NCI-H146 treated with DMSO at 0.1 percent for 48 hours (cell line): ENCODE results near the gene ASS1.

Experiments used
- DNase-seq: peaks from one replicate; lab custom pipeline; 2025; ENCODE audit not compliant: unreplicated experiment; lab: John Stamatoyannopoulos, UW

The ASS1 gene

DNA sequence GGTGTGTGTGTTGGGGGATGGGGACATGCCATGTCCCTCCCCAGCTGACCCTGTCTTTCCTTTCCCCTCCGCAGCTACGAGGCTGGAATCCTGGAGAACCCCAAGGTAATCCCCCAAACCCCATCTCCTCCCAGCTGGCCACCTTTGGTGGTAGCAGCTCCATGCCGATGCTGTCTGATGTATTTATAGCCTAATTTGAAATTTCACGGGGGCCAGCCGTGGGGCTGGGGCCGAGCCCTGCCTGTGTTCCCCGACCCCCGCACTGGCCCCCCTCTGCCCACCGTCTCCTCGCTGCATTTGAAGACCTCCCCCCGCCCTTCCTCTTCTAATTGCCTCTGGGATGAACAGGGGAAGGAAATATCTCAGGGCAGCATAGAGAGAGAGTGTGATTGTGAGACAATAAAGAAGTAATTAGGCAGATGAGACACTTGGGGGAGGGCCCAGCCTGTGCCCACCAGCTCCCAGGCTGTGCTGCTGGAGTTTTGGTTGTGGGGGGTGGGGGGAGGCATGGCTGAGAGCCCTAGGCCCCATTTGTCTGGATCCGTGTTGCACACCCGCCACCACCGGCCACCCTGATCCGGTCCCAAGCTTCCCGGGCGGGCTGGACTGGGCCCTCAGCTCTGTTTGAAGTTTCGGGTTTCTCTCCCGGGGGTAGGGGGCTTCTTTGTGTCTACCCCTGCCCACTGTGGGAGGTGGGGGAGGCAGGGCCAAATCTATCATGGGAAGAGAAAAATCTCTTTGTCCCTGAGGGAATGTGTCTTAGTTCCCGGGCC, 26.8 kb downstream of the ASS1 start:
- no peak for DNase-seq

DNA sequence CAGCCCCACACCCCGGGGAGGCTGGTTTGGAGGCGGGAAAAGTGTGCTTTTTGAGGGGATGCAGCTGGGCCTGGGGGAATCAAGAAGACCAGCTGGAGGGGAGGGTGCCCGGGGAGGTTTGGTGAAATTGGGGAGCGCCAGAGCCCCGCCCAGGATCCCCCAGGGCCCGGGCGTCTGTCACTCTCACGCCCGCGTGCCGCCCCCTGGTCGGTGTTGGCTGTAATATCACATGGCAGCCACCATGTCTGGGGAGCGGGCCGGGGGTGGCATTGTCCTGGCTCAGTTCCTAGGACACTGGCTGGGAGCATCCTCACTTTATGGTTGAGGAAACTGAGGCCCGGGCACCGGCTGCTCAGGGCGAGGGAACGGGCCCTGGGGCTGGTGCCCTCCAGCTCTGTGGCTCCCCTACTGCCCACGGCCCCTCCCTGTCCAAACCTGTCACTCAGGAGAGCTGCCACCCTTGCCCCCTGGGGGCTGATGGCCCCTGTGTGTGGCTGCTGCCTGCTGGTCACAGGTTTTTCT, 27.5 kb downstream of the ASS1 start:
- no peak for DNase-seq

DNA sequence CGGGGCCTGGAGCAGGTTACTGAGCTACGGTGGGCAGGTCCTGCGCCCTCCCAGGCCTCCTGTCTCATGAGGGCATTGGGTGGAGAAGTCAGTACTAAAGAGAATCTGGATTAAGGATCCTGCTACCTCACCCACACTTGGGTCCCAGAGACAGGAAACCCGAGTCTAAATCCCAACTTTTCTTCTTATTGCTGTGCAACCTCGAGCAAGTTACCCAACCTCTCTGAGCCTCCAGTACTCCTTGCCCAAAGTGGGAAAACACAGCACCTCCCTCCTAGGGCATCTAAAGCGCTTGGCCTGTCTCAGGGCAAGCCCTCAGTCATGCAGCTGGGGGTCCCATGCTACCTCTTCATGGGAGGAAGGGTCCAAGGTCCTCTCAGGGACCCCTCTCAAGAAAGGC, 28.2 kb downstream of the ASS1 start:
- DNase-seq: no peak

DNA sequence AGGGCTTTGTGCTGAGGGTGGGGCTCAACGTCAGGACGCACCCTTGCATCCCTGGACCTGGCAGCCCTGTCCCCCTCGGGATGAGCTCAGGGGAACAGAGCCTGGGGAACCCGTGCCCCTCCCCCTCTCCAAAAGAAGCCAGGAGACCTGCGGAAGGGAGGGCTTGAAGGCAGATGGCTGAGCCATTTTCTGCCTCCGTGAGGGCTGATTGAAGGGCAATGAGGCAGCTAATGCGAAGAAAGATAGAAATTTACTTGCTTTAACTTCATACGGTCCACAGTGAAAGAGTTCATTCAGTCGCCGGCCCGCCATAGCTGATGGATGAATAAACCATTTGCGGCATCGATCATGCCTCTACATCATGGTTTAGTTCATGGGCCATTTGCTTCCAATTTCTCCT, 28.8 kb downstream of the ASS1 start:
- DNase-seq: no peak

DNA sequence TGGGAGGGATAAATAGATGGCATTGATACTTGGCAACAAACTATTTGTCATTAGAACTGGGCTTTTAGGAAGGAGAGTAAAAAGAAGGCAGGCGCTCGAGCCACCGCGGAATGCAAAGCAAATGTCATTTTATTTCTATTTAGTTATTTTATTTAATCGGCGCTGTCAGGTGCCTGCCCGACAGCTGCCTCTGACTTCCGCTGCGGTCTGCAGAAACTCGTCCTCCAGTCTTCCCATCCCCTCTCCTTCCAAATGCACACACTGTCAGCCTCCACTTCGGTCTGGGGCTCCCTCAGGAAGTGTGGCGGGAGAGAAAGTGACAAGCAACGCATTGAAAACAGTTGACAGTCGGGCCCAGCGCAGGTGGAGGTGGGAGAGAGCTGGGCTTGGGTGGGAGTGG, 29.3 kb downstream of the ASS1 start:
- DNase-seq: peak; percentile 6

DNA sequence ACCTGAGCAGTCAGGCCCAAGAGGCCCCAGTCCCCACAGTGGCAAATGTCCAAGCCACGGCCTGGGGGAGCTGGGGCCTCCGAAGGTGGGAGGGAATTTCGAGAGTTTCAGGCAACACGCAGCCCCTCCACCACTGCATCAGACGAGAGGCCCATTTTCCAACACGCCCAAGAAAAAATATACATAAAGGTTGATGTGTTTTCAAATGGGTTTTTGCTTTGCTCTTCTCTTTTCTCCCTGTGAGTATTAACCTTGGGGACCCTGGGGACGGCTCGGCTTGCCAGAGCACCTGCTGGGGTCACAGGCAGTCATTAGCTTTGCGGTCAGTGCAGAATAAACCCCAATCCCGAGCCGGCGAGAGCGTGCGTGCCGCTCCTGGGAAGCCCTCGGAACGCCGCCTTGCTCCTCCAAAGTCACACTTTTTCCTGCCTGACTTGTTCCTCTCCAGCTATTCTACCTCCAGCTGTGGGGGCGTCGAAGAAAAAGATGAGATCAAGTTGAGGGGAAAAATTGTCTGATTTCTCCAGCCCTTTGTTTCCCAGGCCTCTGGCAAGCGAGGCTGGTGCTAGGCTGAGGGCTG, 31.5 kb downstream of the ASS1 start:
- no peak for DNase-seq

DNA sequence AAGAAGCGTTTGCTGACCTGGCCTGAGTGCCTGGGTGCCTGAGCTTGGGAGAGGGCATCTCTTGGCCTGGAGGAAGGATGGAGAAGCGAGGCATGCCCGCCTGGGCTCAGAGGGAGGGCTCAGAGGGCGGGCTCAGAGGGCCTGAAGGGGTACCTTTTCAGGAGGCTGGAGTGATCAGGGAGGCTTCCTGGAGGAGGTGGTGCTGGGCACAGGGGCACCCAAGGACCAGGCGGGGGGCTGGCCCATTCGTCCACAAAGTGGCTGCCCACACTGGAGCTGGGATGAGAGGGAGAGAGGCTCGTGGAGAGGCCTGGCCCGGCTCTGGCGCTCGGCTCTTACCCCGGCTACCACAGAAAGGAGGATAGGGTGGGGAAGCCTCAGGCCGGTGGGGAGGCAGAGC, 32.8 kb downstream of the ASS1 start:
- DNase-seq: no peak

DNA sequence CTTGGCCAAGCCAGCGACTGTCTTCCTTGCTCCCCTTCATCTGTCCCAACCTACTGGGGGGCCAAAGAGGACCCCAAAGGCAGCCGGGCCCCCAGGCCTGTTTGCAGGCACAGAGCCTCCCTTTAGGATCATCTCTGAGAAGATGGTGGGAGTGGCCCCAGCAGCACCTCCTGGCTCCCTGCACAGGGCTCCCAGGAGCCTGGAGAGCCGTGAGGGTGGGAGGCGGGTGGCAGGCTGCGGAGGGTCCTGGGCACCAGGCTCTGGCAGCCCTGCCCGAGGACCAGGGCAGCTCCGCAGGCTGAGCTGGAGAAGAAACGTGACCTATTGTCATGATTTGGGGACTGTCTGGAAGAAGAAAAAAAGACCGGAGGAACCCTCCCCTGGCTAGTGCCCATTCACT, 33.4 kb downstream of the ASS1 start:
- no peak for DNase-seq

DNA sequence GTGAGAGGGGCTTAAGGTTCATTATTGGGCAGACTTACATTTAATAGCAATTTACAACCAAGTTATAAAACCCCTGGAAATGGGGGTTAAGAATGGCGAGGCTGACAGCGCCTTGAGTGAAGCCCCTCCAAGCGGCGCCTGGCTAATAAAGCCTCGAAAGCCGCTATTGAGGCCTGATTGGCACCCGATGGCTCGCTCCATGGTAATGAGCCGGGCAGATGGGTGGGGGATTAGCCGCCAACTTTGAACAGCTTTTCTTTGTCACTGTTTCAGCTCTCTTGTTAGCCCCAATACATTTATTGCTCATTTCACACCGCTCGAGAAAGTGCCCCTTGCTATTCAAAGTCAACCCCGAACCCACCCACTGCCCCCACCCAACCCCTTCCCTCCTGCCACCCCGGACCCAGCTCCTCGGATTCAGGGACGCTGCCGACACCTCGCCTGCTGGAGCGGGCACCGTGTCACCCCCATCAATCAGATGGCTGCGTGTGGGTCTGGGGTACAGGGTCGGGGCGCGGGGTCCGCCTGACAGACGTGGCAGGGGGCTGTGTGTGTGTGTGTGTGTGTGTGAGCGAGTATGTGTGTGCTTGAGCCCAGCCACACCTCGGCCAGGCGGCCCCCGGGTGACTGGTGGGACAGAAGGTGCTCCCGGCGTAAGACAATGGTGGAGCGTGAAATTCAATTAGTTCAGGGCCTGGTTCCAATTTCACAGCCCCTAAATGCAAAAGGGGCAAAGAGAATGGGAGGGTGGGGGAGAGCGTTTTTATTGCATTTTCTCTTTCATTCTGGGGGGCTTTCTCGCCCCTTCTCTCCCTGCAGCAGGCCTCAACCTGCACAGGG, 34.2 kb downstream of the ASS1 start:
- DNase-seq: no peak

DNA sequence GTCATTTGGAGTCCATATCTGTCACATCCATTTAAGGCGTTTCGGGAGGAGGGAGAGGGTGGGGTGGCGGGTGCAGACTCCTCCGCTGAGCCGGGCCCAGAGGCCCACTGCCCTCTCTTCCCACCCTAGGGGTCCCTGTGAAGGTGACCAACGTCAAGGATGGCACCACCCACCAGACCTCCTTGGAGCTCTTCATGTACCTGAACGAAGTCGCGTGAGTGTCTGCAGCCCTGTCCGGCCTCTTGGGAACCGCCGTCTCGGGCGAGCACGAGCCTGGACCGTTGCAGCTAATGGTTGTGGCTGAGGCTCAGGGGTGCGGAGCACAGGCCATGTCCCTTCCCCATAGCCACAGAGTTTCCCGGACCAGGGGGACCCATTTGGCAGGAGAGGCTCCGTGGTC, 34.8 kb downstream of the ASS1 start:
- no peak for DNase-seq

DNA sequence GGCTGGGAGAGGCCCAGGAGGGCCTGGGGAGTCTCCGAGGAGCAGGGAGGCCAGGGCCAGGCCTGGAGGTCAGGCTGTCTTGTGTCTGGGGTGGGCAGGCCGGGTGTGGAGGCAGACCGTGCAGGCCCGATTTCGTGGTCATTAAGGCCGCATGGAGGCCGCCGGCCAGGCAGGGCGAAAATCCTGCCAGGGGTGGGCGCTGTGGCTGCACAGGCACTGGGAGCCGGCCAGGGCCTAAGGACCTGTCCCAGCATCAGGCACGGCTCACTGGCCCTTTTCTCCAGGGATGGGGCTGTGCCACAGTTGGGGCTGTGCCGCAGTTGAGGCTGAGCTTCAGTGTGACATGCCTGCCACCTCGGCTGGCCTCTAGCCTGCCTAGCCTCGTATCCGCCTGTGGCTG, 35.9 kb downstream of the ASS1 start:
- no peak for DNase-seq

DNA sequence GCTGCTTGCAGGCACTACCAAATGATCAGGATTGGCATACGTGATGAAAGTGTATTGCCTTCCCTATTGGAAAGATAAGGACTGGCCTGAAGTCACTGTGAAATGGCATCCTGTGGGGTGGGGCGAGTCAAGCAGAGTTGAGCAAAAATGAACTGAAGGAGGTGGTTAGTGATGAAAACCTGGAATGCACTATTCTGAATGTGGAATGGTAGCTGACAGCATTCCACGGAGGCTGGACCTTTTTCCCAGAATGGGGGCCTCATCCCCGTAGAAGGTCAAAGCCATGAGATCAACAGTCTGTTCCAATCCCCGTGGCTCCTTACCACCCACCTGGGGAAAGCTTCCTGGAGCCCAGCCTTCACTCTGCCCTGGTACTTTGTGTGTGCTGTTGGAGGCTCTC, 37.7 kb downstream of the ASS1 start:
- no peak for DNase-seq

DNA sequence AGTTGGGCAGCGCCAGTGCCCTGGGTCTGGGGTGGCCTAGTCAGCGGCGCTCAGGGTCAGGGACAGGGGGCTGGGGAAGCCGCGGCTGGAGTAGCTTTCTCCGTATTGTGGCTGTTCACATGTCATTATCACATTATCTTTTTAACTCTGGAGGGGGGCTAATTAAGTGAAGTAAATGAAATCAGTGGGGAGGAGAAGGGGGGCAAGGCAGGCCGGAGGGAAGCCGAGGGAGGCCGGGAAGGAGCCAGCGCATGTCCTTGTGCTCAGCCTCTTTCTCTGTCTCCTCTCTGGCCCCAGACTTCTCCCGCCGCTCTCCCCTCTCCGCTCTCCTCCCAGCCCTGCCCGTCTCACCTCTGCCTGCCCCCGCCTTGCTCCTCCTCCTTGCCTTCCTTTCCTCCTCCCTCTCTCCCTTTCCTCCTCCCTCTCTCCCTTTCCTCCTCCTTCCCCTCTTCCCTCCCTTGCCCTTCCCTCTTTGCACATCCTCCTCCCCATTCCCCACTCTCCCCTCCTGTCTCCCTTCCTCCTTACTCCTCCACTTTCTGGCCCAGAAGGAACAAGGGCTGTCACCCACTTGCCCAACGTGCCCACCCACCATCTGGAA, 38.7 kb downstream of the ASS1 start:
- peak; percentile 2 for DNase-seq

DNA sequence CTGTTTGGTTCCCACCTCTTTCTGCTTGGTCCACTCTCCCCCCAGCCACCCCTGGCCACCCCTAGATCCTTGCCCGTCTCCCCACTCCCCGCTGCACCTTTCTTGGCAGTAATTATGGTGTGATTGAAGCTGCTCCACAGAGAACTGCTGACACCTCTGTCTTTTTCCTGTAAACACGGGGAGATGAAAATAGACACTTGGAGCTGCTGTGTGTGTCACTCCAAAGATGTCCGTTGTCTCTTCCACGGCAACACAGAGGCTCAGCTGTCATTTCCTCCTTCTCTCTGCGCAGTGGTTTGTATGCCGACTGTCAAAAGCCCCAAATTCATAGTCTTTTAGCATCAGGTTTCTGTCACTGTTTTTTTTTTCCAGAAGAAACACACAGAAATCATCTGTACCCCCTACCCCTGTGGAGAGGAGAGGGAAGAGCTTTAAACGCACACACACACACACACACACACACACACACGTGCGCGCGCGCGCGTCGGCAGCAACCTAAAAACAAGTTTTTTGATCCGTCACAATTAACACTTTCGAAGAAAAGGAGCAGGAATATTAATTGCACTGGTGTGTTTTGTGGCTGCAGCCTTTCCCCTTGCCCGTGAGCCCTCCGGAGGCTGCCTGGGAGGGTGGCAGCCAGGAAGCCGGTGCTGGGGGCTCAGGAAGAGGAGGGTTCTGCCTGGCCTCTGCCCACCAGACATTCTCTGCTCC, 39.8 kb downstream of the ASS1 start:
- DNase-seq: no peak

DNA sequence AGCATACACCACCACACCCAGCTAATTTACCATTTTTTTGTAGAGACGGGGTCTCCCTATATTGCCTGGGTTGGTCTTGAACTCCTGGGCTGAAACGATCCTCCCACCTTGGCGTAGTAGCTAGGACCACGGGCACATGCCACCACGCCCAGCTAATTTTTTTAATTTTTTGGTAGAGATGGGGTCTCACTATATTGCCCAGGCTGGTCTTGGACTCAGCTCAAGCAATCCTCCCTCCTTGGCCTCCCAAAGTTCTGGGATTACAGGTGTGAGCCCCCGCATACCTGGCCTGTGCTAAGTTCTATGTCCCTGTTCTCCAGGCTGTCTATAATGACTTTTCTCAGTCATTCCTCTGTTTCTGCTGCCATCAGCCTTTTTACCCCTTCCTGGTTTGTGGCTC, 41.3 kb downstream of the ASS1 start:
- no peak for DNase-seq

DNA sequence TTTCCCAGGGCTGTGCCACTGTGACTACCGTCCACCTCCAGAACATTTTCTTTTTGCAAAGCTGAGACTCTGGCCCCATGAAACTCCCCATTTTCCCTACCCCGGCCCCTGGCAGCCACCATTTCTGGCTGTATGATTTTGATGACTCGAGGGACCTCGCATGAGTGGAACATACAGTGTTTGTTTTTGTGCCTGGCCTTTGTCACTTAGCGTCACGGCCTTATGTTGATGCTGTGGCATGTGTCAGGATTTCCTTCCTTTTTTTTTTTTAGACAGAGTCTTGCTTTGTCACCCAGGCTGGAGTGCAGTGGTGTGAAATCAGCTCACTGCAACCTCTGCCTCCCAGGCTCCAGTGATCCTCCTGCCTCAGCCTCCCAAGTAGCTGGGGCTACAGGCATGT, 42.7 kb downstream of the ASS1 start:
- DNase-seq: no peak

DNA sequence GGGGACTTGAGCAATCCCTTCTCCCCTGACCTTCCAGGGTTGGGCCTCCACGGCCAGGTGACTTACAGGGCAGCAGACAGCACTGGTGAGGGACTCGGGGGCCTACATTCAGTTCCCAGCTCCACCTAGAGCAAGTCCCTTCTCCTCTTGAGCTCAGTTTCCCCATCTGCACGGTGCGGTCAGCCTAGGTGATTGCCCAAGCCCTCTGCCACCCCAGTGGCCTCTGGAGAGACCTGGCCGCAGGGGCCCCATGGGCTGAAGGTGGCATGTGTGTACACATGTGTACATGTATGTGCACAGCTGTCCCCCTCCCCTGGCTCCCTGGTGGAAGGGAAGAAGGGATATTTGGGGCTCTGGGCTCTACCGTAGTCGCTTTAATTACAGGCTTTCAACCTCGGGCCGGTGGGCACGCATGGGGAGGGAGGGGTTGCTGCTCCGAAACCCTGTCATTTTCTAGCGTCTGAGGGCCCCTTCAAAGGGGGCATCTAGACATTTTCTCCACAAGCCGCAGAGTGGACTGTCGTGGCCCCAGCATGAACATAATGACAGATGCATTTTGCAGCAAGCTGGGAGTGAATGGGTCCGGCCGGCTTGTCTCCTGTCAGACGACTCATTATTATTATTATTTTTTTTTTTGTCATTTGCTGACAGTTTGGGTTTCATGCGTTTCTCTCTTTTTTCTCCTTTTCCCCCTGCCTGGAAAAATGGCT, 44.0 kb downstream of the ASS1 start:
- DNase-seq: no peak

DNA sequence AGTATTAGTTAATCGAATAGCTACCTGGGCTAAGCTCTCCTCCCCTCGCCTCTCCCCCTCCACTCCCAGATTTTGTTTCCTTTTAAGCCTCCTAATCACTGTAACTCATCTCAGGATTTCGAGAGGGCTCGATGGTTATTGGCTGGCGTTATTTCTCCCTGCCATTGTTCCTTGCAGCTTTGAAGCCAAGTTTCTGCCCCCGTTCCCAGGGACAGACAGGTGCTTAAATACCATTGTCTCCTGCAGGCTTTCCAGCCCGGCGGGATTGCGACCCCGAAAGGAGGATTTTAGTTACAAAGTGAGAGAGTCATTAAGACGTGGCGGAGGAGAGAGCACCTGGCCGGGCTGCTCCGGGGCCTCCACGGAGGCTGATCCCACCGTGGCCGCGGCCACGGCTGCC, 46.2 kb downstream of the ASS1 start:
- no peak for DNase-seq

DNA sequence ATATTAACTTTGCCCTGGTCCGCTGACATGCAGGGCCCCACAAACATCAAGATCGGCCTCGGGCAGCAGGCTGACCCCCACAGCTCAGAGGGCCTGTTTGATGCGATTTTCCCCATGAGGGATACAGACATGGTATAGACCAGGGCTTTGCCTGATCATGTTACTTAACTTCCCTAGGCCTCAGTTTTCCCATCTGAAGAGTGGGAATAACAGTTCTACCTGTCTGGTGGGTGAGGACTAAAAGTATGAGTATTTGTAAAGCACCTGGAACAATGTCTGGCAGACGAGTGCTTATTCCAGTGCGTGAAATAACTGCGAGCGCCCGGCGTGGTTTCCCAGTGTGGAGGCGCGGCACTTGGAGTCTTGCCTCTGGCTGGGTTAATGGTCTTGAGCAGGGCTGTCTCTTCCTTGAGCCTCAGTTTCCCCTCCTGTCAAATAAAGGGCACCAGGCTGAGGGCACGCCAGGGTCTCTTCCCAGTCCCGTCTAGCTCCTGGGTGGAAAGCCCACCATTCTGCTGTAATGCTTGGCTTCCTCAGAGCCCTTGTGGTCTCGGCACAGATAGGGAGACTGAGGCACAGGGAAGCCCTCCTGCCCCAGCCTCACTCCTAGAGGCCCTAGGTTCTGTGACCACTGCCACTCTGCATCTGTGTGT, 47.2 kb downstream of the ASS1 start:
- DNase-seq: no peak

DNA sequence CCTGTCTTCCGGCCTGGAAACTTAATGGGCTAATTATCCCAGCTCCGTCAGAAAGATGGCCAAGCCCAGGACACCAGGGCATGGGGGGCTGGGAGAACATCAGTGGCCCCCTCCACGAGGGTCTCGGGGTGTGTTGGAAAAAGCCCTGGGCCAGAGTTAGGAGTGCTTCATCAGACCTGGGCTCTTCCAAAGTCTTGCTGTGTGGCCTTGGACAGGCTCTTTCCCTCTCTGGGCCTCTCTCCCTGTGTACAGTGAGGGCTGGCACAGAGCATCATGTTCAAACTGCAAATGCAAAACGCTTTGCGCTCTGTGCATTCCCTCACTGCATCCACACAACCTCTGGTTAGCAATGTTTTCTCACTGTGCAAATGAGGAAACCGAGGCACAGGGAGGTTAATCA, 48.3 kb downstream of the ASS1 start:
- no peak for DNase-seq
